CD4-positive, alpha-beta T cell treated with Interferon gamma for 1 hour (primary cell): Measurements from ENCODE around the gene PDPR.
"Not testable (repeated sequence)": the region's sequence is repeated elsewhere in the genome, so short reads cannot be mapped to it uniquely, and the experiment has no call there.

Experiments used
- DNase-seq: peaks from one replicate; pipeline ENCODE4 v3.0.0-alpha.2; 2020

PDPR gene

GRCh38 chr16:70166688-70167087 lies 52.6 kb downstream of the PDPR start:
- DNase-seq: not testable (repeated sequence)

GRCh38 chr16:70173212-70173837 lies 59.2 kb downstream of the PDPR start, which contains the start of gene CLEC18C:
TSS of gene CLEC18C (plus strand) at chr16:70173787. CDS start at chr16:70174279, 492 bp downstream.
- not testable (repeated sequence) for DNase-seq

- DNase-seq: not testable (repeated sequence)
These were observed 59.8 kb downstream of the PDPR start for GRCh38 chr16:70173916-70174315.

- not testable (repeated sequence) for DNase-seq
These were observed 60.3 kb downstream of the PDPR start for GRCh38 chr16:70174387-70174932.

GRCh38 chr16:70187858-70188607 lies 73.9 kb downstream of the PDPR start:
- DNase-seq: not testable (repeated sequence)

- DNase-seq: not testable (repeated sequence)
These were observed 74.4 kb downstream of the PDPR start for GRCh38 chr16:70188608-70188915.

GRCh38 chr16:70190574-70190973 lies 76.4 kb downstream of the PDPR start:
- not testable (repeated sequence) for DNase-seq

GRCh38 chr16:70196683-70197300 lies 82.7 kb downstream of the PDPR start:
- DNase-seq: not testable (repeated sequence)

- DNase-seq: not testable (repeated sequence)
These were observed 83.5 kb downstream of the PDPR start for GRCh38 chr16:70197611-70198010.

GRCh38 chr16:70198230-70198629 lies 84.1 kb downstream of the PDPR start:
- not testable (repeated sequence) for DNase-seq

- DNase-seq: not testable (repeated sequence)
These were observed 84.5 kb downstream of the PDPR start for GRCh38 chr16:70198666-70199065.

GRCh38 chr16:70199170-70199569 lies 85.0 kb downstream of the PDPR start:
- DNase-seq: not testable (repeated sequence)

GRCh38 chr16:70200063-70200462 lies 85.9 kb downstream of the PDPR start:
- not testable (repeated sequence) for DNase-seq

- not testable (repeated sequence) for DNase-seq
These were observed 89.4 kb downstream of the PDPR start for GRCh38 chr16:70203508-70203907.

GRCh38 chr16:70204010-70204409 lies 89.9 kb downstream of the PDPR start:
- not testable (repeated sequence) for DNase-seq

GRCh38 chr16:70204668-70205405 lies 90.7 kb downstream of the PDPR start:
- DNase-seq: not testable (repeated sequence)

- not testable (repeated sequence) for DNase-seq
These were observed 92.2 kb downstream of the PDPR start for GRCh38 chr16:70206382-70206781.
